Erythroblast (primary cell): Measurements from ENCODE around the gene PARD3.
"Not testable (repeated sequence)": the region's sequence is repeated elsewhere in the genome, so short reads cannot be mapped to it uniquely, and the experiment has no call there.

Experiments used
- DNase-seq, 2 experiments: peaks; one replicate each; lab custom pipeline; 2025; lab: John Stamatoyannopoulos, UW
- GATA1 ChIP-seq: IDR thresholded peaks from 2 replicates; pipeline ENCODE4 v1.6.1; 2011; ENCODE audit warnings: low read depth, mild to moderate bottlenecking, control low read depth, low read length, moderate library complexity
- POLR2A ChIP-seq: IDR thresholded peaks from 2 replicates; pipeline ENCODE4 v1.6.1; 2011; ENCODE audit warnings: mild to moderate bottlenecking, low read length

The PARD3 gene

DNA sequence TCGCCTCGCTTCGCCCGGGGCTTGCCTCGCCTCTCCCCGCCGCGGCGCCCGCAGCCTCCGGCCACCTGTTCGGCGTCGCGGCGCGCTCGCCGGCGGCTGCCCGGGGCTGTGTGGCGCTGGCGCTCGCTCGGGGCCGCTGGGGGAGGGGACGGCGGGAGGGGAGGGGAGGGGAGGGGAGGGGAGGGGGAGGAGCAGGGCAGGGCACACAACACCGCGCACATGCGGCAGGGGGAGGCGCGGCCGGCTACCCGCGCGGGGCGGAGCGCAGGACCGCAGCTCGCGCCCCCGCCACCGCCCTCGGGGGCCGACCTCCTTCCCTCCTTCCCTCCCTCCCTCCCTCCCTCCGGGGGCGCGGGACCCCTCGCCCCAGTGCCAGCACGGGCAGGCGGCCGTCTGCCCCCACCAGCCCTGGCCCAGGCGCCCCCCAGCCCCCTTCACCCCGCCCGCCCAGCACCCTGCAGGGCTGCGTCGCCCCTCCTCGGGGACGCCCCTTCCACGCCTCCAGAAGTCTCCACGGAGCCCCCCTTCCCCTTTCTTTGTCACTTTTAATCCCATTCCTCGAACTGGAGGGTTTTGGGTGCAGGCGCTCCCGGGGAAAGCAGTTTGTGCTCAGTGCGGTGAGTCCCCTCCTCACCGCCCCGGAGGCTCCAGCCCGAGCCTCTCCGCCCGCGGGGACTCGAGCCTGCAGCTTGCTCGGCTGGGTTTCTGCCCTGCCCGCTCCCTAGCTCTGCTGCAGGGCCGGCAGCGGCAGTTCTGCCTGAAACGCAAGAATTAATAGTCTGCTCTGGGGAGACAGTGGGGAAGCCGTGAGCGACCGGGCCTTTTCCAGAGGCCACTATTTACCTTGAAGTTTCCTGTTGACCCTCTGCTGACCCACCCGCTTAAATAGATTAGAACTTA lies at the start of gene PARD3:
TSS of gene PARD3 (minus strand) at position 112 of the 900 bp plus-strand sequence. CDS start 301 bp downstream, outside the sequence.
- peak; percentile 58 to 63 for DNase-seq

GRCh38 chr10:34864149-34865067 lies 49.3 kb upstream of the PARD3 start:
- TF ChIP-seq POLR2A (no peak), GATA1 (no peak)
- no peak for DNase-seq

More for the DNA sequence above, at the start of gene PARD3:
- TF ChIP-seq GATA1 (no peak), POLR2A (no peak)

DNA sequence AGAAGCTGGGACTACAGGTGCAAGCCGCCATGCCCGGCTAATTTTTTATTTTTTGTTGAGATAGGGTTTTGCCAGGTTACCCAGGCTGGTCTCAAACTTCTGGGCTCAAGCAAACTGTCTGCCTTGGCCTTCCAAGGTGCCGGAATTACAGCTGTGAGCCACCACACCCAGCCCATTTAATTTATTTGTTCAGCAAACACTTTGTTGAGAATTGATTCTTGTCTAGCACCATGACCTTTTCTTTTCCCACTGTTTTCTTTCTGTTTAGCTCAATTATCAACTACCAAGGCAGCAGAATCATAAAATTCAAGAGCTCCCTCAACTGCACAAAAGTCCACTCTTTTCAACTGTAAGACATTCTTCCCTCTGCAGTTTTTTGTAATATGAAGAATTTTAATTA lies 47.8 kb upstream of the PARD3 start:
- TF ChIP-seq POLR2A, result no peak
- no peak for TF ChIP-seq GATA1
- DNase-seq, result no peak

DNA sequence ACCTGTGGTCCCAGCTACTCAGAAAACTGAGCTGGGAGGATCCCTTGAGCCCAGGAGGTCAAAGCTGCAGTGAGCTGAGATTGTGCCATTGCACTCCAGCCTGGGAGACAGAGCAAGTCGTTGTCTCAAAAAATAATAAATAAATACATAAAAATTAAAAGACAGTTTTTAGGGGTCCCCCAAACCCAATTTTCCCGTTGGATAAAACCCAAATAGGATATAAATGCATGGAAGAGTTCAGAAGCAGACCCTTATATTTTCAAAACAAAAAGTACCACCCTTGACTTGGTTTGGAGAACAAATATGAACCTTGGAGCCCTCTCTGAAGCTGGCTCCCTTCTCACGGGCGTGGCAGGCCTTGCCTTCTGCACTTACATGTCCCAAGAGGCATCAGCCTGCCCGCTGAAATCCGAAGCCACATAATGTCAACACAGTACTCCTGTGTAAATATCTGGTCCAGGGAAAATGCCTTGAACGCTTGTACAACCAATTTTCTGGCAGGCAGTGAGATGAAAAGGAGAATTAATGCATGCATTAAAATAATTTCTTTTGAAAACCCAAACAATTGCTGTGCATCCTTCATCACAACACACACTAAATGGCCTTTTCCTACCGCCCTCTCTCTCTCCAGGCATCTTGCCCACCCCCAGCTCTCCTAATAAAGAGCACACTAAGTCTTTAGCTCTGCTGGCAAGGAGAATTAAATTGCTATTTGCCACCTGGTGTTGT lies 46.4 kb upstream of the PARD3 start:
- DNase-seq, result no peak
- TF ChIP-seq GATA1 (no peak), POLR2A (no peak)

DNA sequence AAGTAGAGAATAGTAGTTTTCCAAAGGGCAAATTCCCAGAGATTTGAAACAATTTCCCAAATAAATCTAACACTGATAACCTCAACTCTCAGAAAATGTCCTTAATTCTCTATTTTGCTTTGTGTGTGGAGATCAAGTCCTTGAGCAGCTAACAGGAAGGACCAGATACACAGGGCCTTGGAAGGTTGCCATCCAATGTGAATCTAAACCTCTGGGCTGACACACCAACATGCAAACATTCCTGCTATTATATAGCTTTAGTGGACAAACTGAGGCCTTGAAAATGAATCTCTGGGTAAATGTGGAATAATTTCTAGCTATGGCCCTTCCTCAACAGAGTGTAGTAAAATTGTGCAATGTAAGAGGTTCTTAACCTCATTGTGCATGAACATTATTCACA lies 44.1 kb upstream of the PARD3 start:
- TF ChIP-seq POLR2A (no peak), GATA1 (no peak)
- DNase-seq, result no peak

DNA sequence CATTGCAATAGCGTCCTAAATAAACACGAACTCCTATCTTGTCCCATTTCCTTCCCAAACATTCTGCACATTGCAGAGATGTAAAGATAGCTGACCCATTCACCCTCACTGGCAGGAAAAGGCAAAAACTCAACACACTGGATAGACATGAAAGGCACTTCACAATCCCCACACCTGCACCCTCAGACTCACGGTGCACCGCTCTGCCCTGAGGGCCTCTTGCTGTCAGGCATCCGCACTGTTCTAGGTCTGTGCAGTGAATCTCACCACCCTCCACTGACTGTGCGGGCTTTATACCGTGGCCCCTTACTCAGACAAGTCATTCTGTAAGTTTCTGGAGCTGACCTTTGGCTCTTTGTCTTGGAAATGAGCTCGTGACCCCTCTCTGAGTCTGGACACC lies 42.9 kb upstream of the PARD3 start:
- DNase-seq, result no peak
- no peak for TF ChIP-seq POLR2A
- no peak for TF ChIP-seq GATA1

- no peak for DNase-seq
- no peak for TF ChIP-seq POLR2A
- TF ChIP-seq GATA1, result no peak
Measured at GRCh38 chr10:34854147-34854601, 39.1 kb upstream of the PARD3 start.

GRCh38 chr10:34853357-34853756 lies 38.3 kb upstream of the PARD3 start:
- TF ChIP-seq POLR2A (no peak), GATA1 (no peak)
- DNase-seq, result no peak

DNA sequence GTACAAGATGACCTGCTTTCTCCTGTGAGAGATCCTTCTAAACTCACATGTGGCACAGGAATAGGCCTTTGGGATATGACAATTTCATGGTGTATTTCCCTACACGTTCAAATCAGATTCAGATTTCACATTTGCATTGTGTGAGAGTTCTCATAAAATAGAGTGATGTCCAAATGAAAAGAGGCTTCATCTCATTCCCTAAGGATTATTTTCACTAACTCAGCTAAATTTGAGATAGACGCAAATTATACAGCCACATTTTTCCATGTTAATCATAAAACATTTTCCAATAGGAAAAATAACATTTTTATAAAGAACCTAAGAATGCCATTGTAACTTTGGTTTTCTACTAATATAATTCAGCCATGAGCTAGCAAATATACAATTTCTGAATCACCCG lies 35.5 kb upstream of the PARD3 start:
- no peak for TF ChIP-seq GATA1
- no peak for TF ChIP-seq POLR2A
- DNase-seq, result no peak

DNA sequence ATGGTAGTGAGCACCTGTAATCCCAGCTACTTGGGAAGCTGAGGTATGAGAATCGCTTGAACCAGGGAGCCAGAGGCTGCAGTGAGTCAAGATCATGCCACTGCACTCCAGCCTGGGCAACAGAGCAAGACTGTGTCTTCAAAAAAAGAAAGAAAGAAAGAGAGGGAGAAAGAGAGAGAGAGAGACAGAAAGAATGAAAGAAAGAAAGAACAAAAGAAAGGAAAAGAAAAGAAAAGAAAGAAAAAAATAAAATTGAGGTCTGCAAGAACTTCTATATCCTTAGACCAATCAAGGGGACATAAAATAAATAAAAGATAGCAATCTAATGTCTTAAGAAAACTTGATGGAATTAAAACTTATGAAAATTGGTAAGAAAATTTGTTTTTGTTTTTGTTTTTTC lies 34.9 kb upstream of the PARD3 start:
- DNase-seq, result no peak
- no peak for TF ChIP-seq GATA1
- TF ChIP-seq POLR2A, result no peak

GRCh38 chr10:34845070-34845469 lies 30.0 kb upstream of the PARD3 start:
- DNase-seq, result no peak
- TF ChIP-seq POLR2A (no peak), GATA1 (no peak)

DNA sequence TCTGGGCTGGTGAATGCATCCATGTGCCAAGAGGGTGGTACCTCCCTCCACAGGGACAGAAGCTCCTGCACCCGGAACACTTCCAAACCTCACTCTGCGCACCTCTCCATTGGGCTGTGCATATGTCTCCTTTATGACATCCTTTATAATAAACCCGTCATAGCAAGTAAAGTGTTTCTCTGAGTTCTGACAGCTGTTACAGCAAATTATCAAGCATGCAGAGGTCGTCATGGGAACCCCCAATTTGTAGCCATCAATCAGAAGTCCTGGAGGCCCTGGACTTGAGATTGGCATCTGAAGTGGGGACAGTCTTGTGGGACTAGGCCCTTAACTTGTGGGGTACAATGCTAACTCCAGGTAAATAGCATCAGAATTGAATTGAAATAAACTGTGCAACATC lies 29.4 kb upstream of the PARD3 start:
- TF ChIP-seq GATA1 (no peak), POLR2A (no peak)

GRCh38 chr10:34843470-34843869 lies 28.4 kb upstream of the PARD3 start:
- not testable (repeated sequence) for DNase-seq

More for the DNA sequence above, 29.4 kb upstream of the PARD3 start:
- no peak for DNase-seq
